ENCODE measurements around the gene TSSC4. TPM values are rescaled to one million over a fixed set of nuclear protein-coding genes. Genes with fewer than 3 reads are reported as not detected.
A peak's percentile ranks its signal among the peaks of the same experiment; 100 is the strongest.

TSSC4 gene
- total RNA-seq, 1 donor from 2014 or later: 38.8 TPM

- Histone ChIP-seq H3K9me3 (no peaks in the 10 kb centered on the region), H3K36me3 (no peaks in the 10 kb centered on the region), H3K27me3 (ENCODE audit: low read depth) (no peaks in the 10 kb centered on the region), H3K27ac (no peak overlapping the region), H3K4me1 (no peaks in the 10 kb centered on the region), H3K4me3 (no peak overlapping the region)
- intact Hi-C loops (cut with DNase I): no loop called here
- TF ChIP-seq CTCF (IDR thresholded peaks at IDR 0.05): no peak
- no peak for ATAC-seq
- no peak for DNase-seq
These were observed 41.7 kb upstream of the TSSC4 start for GRCh38 chr11:2358754-2359442.

GRCh38 chr11:2359557-2359956, 41.0 kb upstream of the TSSC4 start:
- no peak overlapping the region for H3K4me3 ChIP-seq
- ATAC-seq (no peak), DNase-seq (no peak)
- no peaks in the 10 kb centered on the region for H3K4me1 ChIP-seq
- H3K36me3 ChIP-seq: no peaks in the 10 kb centered on the region
- no peaks in the 10 kb centered on the region for H3K27me3 ChIP-seq (ENCODE audit: low read depth)
- H3K9me3 ChIP-seq: no peaks in the 10 kb centered on the region
- intact Hi-C loops (cut with DNase I): no loop called here
- H3K27ac ChIP-seq: no peak overlapping the region
- TF ChIP-seq CTCF (IDR thresholded peaks at IDR 0.05): no peak

- Histone ChIP-seq H3K36me3 (no peaks in the 10 kb centered on the region), H3K4me1 (no peaks in the 10 kb centered on the region), H3K27me3 (ENCODE audit: low read depth) (no peaks in the 10 kb centered on the region), H3K27ac (no peak overlapping the region), H3K4me3 (no peak overlapping the region), H3K9me3 (no peaks in the 10 kb centered on the region)
- DNase-seq (no peak), ATAC-seq (no peak)
- intact Hi-C loops (cut with DNase I): no loop called here
- TF ChIP-seq CTCF (IDR thresholded peaks at IDR 0.05): no peak
These were observed 40.4 kb upstream of the TSSC4 start for GRCh38 chr11:2360081-2360642.

GRCh38 chr11:2361565-2361964, 39.0 kb upstream of the TSSC4 start:
- Histone ChIP-seq H3K9me3 (no peaks in the 10 kb centered on the region), H3K4me1 (peaks cover 10% of the 10 kb centered on the region), H3K36me3 (no peaks in the 10 kb centered on the region), H3K27me3 (ENCODE audit: low read depth) (no peaks in the 10 kb centered on the region), H3K4me3 (no peak overlapping the region), H3K27ac (no peak overlapping the region)
- ATAC-seq: peak in 1 of 2 donors; percentile 29
- DNase-seq: no peak
- no peak for TF ChIP-seq CTCF (IDR thresholded peaks at IDR 0.05)
- intact Hi-C loops (cut with DNase I): no loop called here

GRCh38 chr11:2362414-2362813, 38.1 kb upstream of the TSSC4 start:
- ATAC-seq (no peak), DNase-seq (no peak)
- no peaks in the 10 kb centered on the region for H3K27me3 ChIP-seq (ENCODE audit: low read depth)
- H3K9me3 ChIP-seq: no peaks in the 10 kb centered on the region
- intact Hi-C loops (cut with DNase I): no loop called here
- H3K4me1 ChIP-seq: peaks cover 13% of the 10 kb centered on the region
- no peak for TF ChIP-seq CTCF (IDR thresholded peaks at IDR 0.05)
- no peak overlapping the region for H3K4me3 ChIP-seq
- no peaks in the 10 kb centered on the region for H3K36me3 ChIP-seq
- no peak overlapping the region for H3K27ac ChIP-seq

Data from lower lobe of right lung (tissue), 2 donors.